Ascending aorta (tissue), 2 donors: ENCODE results near the gene TRIM62. TPM values are rescaled to one million over a fixed set of nuclear protein-coding genes. Genes with fewer than 3 reads are reported as not detected.

ENCODE experiments used
- DNase-seq, 2 donors: peaks; one replicate each; pipeline ENCODE4 v3.0.0-alpha.2; 2019; ENCODE audit warnings: low spot score in 2 of 2
- H3K27ac ChIP-seq, 2 donors: fragments of 200-600 bp; sonication (generic); one replicate each; pipeline ENCODE4 v1.5.1; 2016 to 2017; ENCODE audit warnings: mild to moderate bottlenecking in 1 of 2
- H3K27me3 ChIP-seq: fragments of 200-600 bp; sonication (generic); one replicate; pipeline ENCODE4 v1.5.1; 2017
- H3K36me3 ChIP-seq, 2 donors: fragments of 200-600 bp; sonication (generic); one replicate each; pipeline ENCODE4 v1.5.1; 2016
- H3K4me1 ChIP-seq, 2 donors: fragments of 200-600 bp; sonication (generic); one replicate each; pipeline ENCODE4 v1.5.1; 2016 to 2017; ENCODE audit warnings: mild to moderate bottlenecking in 1 of 2
- H3K4me3 ChIP-seq, 2 donors: fragments of 200-600 bp; sonication (generic); one replicate each; pipeline ENCODE4 v1.5.1; 2016 to 2017; ENCODE audit warnings: mild to moderate bottlenecking in 1 of 2
- H3K9me3 ChIP-seq, 2 donors: fragments of 200-600 bp; sonication (generic); one replicate each; pipeline ENCODE4 v1.5.1; 2016
- CTCF ChIP-seq, 3 experiments: fragments of 200-600 bp in 2 of 3; fragments of 450-650 bp in 1 of 3; sonication (generic) in 2 of 3; IDR thresholded peaks; one replicate each; pipeline ENCODE4 v1.5.1; 2016 to 2019; ENCODE audit warnings: antibody characterized with exemption in 3 of 3, mild to moderate bottlenecking in 1 of 3, moderate library complexity in 1 of 3
- intact Hi-C: fragments of 100-400 bp; cut with DNase I; formaldehyde crosslinking; loops from one replicate; pipeline ENCODE4 v1.15.1; 2023
- total RNA-seq: library from RNA; depleted of rRNA; stranded (reverse); fragments of >200 nt; gene quantifications from one replicate; pipeline ENCODE4 v1.1.0, GENCODE V29; 2016

TRIM62 gene
- total RNA-seq, 1 donor from 2014 or later, result 18.1 TPM

GRCh38 chr1:33150522-33150921 is 31.3 kb downstream of the TRIM62 start:
- no peak for TF ChIP-seq CTCF (IDR thresholded peaks at IDR 0.05)
- peaks cover 0 to 15% of the 10 kb centered on the region in 2 donors for H3K4me1 ChIP-seq
- H3K27me3 ChIP-seq, result no peaks in the 10 kb centered on the region
- intact Hi-C loops, result no loop called here
- H3K36me3 ChIP-seq, result peaks cover 14 to 23% of the 10 kb centered on the region in 2 donors
- H3K4me3 ChIP-seq, result no peak overlapping the region
- H3K9me3 ChIP-seq, result no peaks in the 10 kb centered on the region
- DNase-seq, result no peak
- H3K27ac ChIP-seq, result no peak overlapping the region

- H3K36me3 ChIP-seq, result peaks cover 14 to 23% of the 10 kb centered on the region in 2 donors
- intact Hi-C loops, result no loop called here
- TF ChIP-seq CTCF (IDR thresholded peaks at IDR 0.05), result no peak
- peaks cover 0 to 15% of the 10 kb centered on the region in 2 donors for H3K4me1 ChIP-seq
- no peak for DNase-seq
- H3K27me3 ChIP-seq, result no peaks in the 10 kb centered on the region
- no peak overlapping the region for H3K4me3 ChIP-seq
- no peak overlapping the region for H3K27ac ChIP-seq
- no peaks in the 10 kb centered on the region for H3K9me3 ChIP-seq
These were observed 32.2 kb downstream of the TRIM62 start for GRCh38 chr1:33149453-33150190.

DNA sequence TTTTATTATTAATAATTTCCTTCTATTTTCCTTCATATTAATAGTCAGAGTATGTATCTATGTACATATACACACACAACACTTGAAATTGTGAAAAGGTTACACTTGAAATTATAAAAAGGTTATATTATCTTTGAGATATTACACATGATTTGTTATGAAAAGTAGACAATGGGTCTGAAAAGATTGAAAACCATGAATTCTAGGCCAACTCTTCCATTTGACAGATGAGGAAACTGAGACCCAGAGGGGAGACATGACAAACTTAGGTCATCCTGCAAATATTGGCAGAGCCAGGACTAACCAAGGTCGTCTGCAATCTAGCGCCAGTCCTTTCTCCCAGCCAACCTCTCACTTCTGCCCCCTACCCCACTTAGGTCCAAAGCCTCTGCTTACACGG is 33.2 kb downstream of the TRIM62 start:
- no peak overlapping the region for H3K27ac ChIP-seq
- H3K36me3 ChIP-seq, result peaks cover 14 to 23% of the 10 kb centered on the region in 2 donors
- no peaks in the 10 kb centered on the region for H3K27me3 ChIP-seq
- H3K4me1 ChIP-seq, result peaks cover 0 to 12% of the 10 kb centered on the region in 2 donors
- H3K4me3 ChIP-seq, result no peak overlapping the region
- H3K9me3 ChIP-seq, result no peaks in the 10 kb centered on the region
- no peak for DNase-seq
- intact Hi-C loops, result no loop called here
- TF ChIP-seq CTCF (IDR thresholded peaks at IDR 0.05), result no peak

DNA sequence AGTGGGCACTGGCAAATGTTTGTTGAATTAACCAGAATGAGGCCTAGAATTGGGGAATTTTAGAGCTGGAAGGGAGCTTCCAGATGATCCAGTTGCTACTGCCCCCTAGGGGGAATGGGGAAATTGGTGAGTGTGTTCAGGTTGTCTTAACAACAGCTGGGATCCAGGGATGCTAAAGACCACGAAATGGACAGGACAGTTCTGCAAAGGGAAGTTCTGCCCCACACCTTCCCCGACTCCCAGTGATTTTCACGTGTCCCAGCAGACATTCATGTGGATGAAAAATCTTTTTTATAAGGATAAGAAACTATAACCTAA is 33.9 kb downstream of the TRIM62 start:
- TF ChIP-seq CTCF (IDR thresholded peaks at IDR 0.05), result no peak

DNA sequence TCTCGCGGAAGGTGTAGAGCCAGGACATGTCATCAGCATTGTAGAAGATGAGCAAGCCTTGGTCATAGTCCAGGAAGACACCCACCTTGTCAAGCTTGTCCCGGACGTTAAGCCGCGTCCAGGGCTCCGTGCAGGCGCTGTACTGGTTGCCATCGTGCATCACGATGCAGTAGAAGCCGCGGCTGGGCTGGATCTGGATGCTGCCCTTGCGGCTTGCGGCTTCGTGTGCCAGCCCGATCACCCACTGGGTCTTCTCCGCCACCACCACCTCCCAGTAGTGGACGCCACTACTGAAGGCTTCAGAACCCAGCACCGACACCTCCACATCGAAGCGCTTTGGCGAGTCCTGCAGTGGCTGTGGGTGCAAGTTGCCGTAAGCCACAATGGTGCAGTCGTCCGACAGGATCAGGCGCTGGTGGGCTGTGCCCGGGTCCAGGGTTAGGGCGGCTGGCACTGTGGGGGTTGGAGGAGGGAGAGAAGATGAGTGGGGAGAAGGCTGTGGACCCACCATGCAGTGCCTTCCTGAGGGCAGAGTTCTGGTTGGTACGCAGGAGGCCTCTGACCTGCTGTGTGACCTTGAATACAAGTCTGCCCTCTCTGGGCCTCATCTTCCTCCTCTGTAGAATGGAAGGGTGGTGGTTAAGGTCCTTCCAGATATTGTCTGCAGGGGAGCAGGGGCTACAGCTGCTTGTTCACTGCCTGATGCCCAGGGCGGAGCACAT is 34.4 kb downstream of the TRIM62 start:
- intact Hi-C loops, result no loop called here
- no peak for TF ChIP-seq CTCF (IDR thresholded peaks at IDR 0.05)

More for the DNA sequence above, 33.9 kb downstream of the TRIM62 start:
- no peaks in the 10 kb centered on the region for H3K9me3 ChIP-seq
- H3K4me1 ChIP-seq, result peaks cover 0 to 12% of the 10 kb centered on the region in 2 donors
- no peak overlapping the region for H3K27ac ChIP-seq
- H3K4me3 ChIP-seq, result no peak overlapping the region
- intact Hi-C loops, result no loop called here
- no peaks in the 10 kb centered on the region for H3K27me3 ChIP-seq
- no peak for DNase-seq
- H3K36me3 ChIP-seq, result peaks cover 14 to 23% of the 10 kb centered on the region in 2 donors

More for the DNA sequence above, 34.4 kb downstream of the TRIM62 start:
- H3K4me3 ChIP-seq, result no peak overlapping the region
- H3K27ac ChIP-seq, result no peak overlapping the region
- H3K36me3 ChIP-seq, result peaks cover 14 to 23% of the 10 kb centered on the region in 2 donors
- no peaks in the 10 kb centered on the region for H3K27me3 ChIP-seq
- no peaks in the 10 kb centered on the region for H3K9me3 ChIP-seq
- peaks cover 0 to 11% of the 10 kb centered on the region in 2 donors for H3K4me1 ChIP-seq
- no peak for DNase-seq
